Pericardium fibroblast (primary cell): ENCODE measurements around the gene MAEA. TPM values are rescaled to one million over a fixed set of nuclear protein-coding genes. Genes with fewer than 3 reads are reported as not detected.

Experiments
- total RNA-seq: library from RNA; depleted of rRNA; stranded (reverse); fragments of >200 nt; gene quantifications from 2 replicates; pipeline ENCODE4 v1.2.3, GENCODE V29; 2015

Gene MAEA
- 46.4 and 47.1 TPM in 2 replicates for total RNA-seq

DNA sequence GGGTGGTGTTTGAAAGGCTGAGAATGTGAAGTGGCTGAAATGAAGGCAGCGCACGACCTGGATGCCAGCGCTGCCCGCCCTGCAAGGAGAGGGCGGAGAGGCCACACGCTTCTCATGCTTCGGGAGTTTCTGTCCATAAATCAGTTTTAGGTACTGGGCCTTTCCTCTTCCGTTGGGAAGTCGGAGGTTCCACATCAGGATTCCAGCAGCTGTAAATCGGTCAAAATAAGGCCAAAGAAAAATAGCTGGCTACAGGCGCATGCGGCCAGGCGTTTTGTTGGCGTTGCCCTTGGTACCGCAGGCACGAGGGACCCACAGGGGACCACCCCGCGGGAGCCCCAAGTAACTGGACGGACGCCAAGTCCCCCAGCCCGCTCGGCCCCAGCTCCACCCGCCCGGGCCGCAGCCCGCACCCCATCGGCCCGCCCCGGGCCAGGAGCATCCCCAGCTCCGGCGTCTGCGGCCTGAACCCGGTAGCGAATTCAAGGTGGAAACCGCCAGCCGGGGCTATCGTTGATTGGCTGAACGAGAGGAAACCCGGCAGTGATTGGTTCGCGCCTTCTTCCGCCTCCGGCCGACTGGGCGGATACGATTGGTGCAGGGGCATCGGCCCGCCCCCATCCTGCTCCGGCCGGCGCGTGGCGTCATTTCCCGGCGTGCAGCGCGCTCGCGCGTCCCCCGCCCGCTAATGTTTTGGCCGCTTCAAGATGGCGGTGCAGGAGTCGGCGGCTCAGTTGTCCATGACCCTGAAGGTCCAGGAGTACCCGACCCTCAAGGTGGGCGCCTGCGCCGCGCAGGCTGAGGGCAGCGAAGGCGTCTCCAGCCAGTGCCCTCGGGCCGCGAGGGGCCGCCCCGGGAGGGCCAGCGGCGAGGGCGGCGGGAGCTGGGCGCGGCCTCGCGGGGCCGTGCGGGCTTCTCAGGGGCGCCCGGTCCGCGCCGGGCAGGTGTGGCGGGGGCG is at the start of gene MAEA:
Gene MAEA (plus strand): TSS at position 685 of the 958 bp plus-strand sequence. CDS start 23 bp downstream, at position 708.

DNA sequence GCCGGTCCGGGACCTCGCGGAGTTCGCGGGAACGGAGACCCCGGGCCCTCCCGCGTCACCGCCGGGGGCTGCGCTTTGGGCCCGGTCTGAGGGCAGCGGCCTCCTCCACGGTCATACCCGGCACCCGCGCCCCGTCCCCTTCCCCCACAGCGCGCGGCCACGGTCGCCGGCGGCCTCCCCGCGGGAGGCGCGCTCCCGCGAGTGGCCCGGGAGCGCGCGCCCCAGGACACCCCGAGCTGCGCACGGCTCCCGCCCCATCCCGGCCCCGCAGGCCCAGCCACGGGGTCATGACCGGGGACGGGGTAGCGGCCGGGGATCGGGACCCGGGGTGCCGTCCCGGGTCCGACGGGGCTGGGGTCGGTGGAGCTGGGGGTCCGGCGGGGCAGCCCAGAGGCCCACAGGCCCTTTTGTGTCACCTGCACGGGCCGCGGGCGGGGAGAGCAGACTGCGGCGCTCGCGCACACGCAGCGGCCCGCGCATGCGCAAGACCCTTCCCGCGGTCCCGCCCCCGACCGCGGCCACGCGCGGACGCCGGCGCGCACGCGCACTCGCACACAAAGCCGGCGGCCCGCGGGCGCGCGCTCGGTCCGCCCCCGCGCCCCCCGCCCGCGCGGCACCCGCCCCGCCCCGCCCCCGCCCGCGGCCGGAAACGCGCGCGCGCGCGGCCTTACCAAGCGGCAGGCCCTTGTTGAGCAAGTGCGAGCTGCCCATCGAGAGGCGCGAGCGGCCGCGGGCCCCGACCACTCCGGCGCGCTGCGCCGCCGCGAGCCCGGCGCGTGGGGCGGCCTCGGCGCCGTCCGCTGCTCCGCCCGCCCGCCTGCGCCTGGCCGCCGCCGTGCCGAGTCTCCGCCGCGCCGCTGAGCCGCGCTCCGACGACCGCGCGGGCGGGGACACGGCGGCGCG is 41.2 kb upstream of the MAEA start, which contains the start of gene CTBP1:
Gene CTBP1 (minus strand): TSS at position 886 of the 903 bp plus-strand sequence. CDS start 7,799 bp downstream, outside the sequence.

DNA sequence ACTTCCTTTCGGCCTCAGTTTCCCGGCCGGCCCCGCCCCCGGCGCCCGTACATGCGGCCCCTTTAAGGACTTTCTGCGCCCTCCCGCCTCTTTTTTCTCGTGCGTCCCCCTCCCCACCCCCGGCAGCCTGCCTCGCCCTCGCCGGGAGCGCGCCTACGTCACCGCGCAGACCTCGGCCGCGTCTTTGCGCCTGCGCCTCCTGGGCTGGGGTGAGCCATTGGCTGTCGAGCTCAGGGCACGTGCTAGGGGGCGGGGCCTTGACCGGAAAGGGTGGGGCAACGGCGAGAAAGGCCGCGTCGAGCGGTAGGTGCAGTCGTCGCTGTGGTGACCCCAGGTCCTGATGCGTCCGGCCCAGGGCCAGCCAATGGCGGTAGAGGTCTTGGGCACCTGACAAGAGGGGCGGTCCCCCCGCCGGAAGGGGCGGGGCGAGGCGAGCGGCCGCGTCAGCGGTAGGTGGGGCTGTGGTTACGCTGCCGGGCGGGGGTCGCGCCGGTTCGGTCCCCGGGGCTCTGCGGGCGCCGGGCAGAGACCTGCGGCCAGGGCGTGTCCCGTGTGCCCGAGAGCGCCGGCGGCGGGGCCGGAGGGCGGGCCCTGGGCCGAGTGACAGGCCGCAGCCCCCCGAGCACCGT is 57.2 kb downstream of the MAEA start, which contains the start of gene UVSSA:
Gene UVSSA (plus strand): TSS at position 428 of the 629 bp plus-strand sequence. CDS start 884 bp downstream, outside the sequence.

Other genes starting within 250 kb of the MAEA start
- 4.2 and 4.6 TPM in 2 replicates for gene RNF212, start 176.3 kb upstream of the MAEA start, total RNA-seq
- gene SPON2, start 117.3 kb upstream of the MAEA start, total RNA-seq, result 570 and 577 TPM in 2 replicates
- gene CTBP1, start 40.8 kb upstream of the MAEA start, total RNA-seq, result 141 and 163 TPM in 2 replicates
- 3.3 and 4.3 TPM in 2 replicates for gene UVSSA, start 57.3 kb downstream of the MAEA start, total RNA-seq
- not detected in 2 replicates for gene NKX1-1, start 116.6 kb downstream of the MAEA start, total RNA-seq